Fibroblast of skin of right quadriceps (primary cell): ENCODE results near the gene GREB1.

Experiments used
- DNase-seq: peaks from one replicate; pipeline ENCODE4 v3.0.0-alpha.2; 2013

Gene GREB1

GRCh38 chr2:11613297-11613696 lies 79.5 kb downstream of the GREB1 start:
- no peak for DNase-seq

- DNase-seq = no peak
Measured at GRCh38 chr2:11615209-11615608, 81.4 kb downstream of the GREB1 start.

DNA sequence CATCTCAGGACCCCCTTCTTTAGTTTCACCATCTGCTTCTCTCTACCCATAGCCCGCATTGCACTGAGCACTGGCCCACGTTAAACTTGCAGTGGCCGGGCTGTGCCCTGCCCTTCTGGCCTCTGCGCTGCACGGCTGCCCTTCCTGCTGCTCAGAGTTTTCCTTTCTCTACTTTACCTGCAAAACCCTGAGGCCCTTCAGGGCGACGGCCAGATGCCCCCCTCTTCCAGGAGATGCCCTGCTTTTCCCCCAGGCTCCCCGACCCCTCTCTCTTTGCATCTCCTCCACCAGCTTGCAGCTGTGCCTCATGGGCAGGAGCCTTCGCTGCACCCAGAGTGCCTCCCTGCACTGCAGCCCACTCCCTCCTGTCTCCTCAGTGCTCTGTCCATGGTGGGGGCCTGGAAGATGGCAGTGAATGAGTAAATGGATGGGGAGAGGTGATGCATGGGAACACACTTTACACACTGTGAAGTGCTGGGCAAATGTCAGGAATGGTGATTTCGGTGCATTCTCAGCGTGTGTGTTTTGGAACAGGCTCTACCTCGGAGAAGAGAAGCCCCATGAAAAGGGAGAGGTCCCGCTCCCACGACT lies 82.3 kb downstream of the GREB1 start:
- no peak for DNase-seq

- DNase-seq = no peak
Measured at GRCh38 chr2:11616851-11617415, 83.1 kb downstream of the GREB1 start.

GRCh38 chr2:11617527-11617926 lies 83.7 kb downstream of the GREB1 start:
- DNase-seq = no peak

DNA sequence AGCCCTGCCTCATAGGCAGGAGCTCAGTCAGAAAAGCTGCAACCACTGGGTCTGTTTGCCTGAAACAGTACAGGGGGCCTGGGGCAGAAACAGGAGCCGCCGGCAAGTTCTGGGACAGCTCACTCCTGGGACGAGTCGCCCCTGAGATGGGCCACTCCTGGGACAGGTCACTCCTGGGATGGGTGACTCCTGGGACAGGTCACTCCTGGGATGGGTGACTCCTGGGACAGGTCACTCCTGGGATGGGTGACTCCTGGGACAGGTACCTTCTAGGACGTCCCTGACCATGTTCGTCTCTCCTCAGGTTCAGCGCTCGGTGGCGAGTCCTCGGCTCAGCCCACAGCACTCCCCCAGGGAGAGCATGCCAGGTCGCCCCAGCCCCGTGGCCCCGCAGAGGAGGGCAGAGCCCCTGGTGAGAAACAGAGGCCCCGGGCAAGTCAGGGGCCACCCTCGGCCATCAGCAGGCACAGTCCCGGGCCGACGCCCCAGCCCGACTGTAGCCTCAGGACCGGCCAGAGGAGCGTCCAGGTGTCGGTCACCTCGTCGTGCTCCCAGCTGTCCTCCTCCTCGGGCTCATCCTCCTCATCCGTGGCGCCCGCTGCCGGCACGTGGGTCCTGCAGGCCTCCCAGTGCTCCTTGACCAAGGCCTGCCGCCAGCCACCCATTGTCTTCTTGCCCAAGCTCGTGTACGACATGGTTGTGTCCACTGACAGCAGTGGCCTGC lies 84.3 kb downstream of the GREB1 start:
- DNase-seq = no peak

DNA sequence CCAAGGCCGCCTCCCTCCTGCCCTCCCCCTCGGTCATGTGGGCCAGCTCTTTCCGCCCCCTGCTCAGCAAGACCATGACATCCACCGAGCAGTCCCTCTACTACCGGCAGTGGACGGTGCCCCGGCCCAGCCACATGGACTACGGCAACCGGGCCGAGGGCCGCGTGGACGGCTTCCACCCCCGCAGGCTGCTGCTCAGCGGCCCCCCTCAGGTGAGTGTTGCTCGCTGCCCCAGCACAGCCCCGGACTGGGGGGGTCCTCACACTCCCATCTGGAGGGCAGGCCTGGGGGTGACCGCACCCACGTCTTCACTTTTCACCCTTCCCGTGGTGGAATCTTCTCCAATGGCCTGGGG lies 84.8 kb downstream of the GREB1 start:
- no peak for DNase-seq

GRCh38 chr2:11621410-11621809 lies 87.6 kb downstream of the GREB1 start:
- DNase-seq = no peak

DNA sequence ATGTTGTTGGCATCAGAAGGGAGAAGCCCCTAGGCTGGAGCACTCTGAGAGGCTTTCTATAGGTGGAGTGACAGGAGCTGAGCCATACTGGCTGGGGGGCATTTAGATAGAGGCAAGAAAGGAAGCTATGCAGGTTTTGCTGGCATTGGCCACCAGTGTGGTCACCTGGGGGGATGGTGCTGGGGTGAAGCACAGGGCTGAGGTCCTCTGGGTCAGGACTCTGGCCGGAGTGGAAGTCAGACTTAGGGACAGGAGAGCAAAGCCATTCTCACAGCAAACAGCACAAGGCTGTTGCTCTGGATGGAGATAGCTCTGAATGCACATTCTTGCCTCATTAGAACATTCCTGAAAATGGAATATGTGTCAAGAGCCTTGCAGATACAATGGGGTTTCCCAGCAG lies 88.8 kb downstream of the GREB1 start:
- DNase-seq = no peak

GRCh38 chr2:11624893-11625292 lies 91.0 kb downstream of the GREB1 start:
- no peak for DNase-seq

- DNase-seq = no peak
Measured at GRCh38 chr2:11625671-11626070, 91.8 kb downstream of the GREB1 start.

GRCh38 chr2:11628675-11629074 lies 94.8 kb downstream of the GREB1 start:
- no peak for DNase-seq

GRCh38 chr2:11629215-11629614 lies 95.4 kb downstream of the GREB1 start:
- DNase-seq = no peak

GRCh38 chr2:11629851-11630250 lies 96.0 kb downstream of the GREB1 start:
- no peak for DNase-seq

DNA sequence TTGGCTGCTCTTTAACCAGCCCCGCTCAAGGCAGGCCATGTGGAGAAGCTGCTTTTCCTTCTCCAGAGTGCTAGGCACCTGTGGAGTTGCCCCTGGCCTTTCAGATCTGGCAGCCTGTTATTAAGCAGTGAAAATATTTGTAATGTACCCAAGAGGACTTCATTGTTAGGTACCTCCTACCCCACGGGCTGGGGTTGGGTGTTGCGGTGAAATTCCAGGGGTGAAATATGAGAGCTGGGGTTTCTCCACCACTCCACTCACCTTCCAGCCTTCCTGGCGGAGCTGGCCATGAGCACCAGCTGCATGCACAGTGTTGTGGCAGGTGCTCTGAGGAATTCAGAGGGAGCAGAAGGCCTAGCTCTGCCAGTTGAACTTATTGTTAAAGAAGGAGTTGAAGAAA lies 97.0 kb downstream of the GREB1 start:
- DNase-seq = no peak

GRCh38 chr2:11631462-11631861 lies 97.6 kb downstream of the GREB1 start:
- no peak for DNase-seq

- DNase-seq = no peak
Measured at GRCh38 chr2:11633923-11634478, 100.2 kb downstream of the GREB1 start.

DNA sequence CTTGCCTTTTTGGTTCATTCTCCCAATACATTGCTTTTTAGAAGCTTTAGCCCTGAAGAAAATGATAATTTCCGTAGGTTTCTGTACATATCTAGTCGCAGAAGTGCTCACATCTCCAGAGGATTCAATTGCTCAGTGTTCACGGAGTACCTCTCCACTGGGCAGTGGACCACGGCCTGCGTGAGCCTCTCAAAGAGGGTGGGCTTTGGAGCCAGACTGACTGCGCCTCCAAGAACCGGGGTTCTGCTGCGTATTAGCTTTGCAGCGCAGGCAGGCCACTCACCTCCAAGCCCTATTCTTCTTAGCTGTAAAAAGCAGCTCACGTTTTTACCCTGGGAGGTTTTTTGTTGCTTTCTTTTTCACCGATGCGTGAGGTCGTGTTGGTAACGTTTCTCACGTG lies 100.7 kb downstream of the GREB1 start:
- DNase-seq = no peak

DNA sequence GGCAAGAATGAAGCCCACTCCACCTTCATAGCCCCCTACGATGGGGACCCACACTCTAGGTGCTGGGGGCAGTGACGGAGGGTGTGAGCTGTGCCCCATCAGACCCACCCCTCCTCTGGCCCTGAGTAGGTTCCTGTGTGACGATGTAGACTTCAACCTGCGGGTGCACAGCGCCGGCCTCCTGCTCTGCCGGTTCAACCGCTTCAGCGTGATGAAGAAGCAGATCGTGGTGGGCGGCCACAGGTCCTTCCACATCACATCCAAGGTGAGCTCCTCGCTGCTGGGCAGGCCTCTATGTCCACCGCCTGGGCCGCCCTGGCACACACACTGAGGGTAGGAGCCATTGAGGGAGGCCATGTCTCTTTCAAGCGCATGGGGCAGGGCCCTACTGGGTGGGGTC lies 101.3 kb downstream of the GREB1 start:
- DNase-seq = no peak

GRCh38 chr2:11636593-11637295 lies 102.9 kb downstream of the GREB1 start:
- no peak for DNase-seq

- no peak for DNase-seq
Measured at GRCh38 chr2:11637546-11637945, 103.7 kb downstream of the GREB1 start.

- no peak for DNase-seq
Measured at GRCh38 chr2:11639503-11639902, 105.7 kb downstream of the GREB1 start.

- DNase-seq = no peak
Measured at GRCh38 chr2:11640132-11640531, 106.3 kb downstream of the GREB1 start.

- no peak for DNase-seq
Measured at GRCh38 chr2:11642972-11643371, 109.1 kb downstream of the GREB1 start.
